K562 (cell line): ENCODE results near the gene ALX3. TPM values are rescaled to one million over a fixed set of nuclear protein-coding genes. Genes with fewer than 3 reads are reported as not detected.

Source experiments
- ATAC-seq: fragments of 200-7000 bp; cut with Tn5 transposase; 3 replicates; pipeline ENCODE4 v1.9.1; 2020; ENCODE audit warnings: moderate library complexity
- BruUV-seq: library from RNA; stranded (reverse); fragments of 400-500 nt; replicated peaks from 2 replicates; lab custom pipeline; 2021; lab: Mats Ljungman, UMichigan
- CTCF ChIA-PET: fragments of 300-600 bp; formaldehyde crosslinking; extraction: SDS; loops from one replicate; lab custom pipeline; 2021; ENCODE audit warnings: low intra/inter-chr PET ratio; lab: Yijun Ruan, JAX
- POLR2A ChIA-PET: fragments of 300-600, 350-650 bp; sonication (Branson Sonifier 250); formaldehyde crosslinking; extraction: SDS; loops from one replicate; lab custom pipeline; 2021; ENCODE audit warnings: antibody characterized with exemption, inconsistent platforms; lab: Yijun Ruan, JAX
- DNase-seq, 4 experiments: peaks; one replicate each; pipeline versions ENCODE4 v3.0.0 to v3.0.0-alpha.2; 2011 to 2018; ENCODE audit warnings: low spot score in 3 of 4, mixed read lengths in 3 of 4; ENCODE audit errors: extremely low read depth in 1 of 4
- FAIRE-seq: peaks from 2 replicates; lab custom pipeline; 2011; peaks lifted over from hg19 to GRCh38; lab: Jason Lieb, UNC
- H2AFZ ChIP-seq: 2 replicates; pipeline ENCODE4 v1.6.0; 2011; ENCODE audit warnings: low read depth, low read length, control low read depth, inconsistent platforms
- H3K27ac ChIP-seq: fragments of 200-600 bp; 3 replicates; pipeline ENCODE4 v1.8.0; 2011; ENCODE audit warnings: low read depth, mild to moderate bottlenecking, control low read depth, inconsistent platforms, low read length, moderate library complexity, mixed read lengths; ENCODE audit errors: extremely low read depth
- H3K27me3 ChIP-seq, 2 experiments: fragments of 300-600 bp in 1 of 2; 2 replicates in 1 of 2; 3 replicates in 1 of 2; pipeline versions ENCODE4 v1.6.0 to v1.8.0; 2011; ENCODE audit warnings: inconsistent platforms in 2 of 2, low read length in 2 of 2, mild to moderate bottlenecking in 1 of 2, mixed read lengths in 1 of 2, moderate library complexity in 1 of 2; ENCODE audit not compliant: control insufficient read depth in 2 of 2, insufficient read depth in 2 of 2
- H3K36me3 ChIP-seq: fragments of 300-600 bp; 3 replicates; pipeline ENCODE4 v1.8.0; 2011; ENCODE audit warnings: mild to moderate bottlenecking, low read length, inconsistent platforms; ENCODE audit not compliant: control insufficient read depth, insufficient read depth
- H3K4me1 ChIP-seq, 2 experiments: fragments of 200-600 bp in 1 of 2; replicated peaks in 1 of 2; 2 replicates in 1 of 2; 3 replicates in 1 of 2; pipeline versions ENCODE4 v1.5.1 to v1.8.0; 2011; ENCODE audit warnings: inconsistent platforms in 2 of 2, low read length in 2 of 2, mild to moderate bottlenecking in 1 of 2, mixed read lengths in 1 of 2, moderate library complexity in 1 of 2; ENCODE audit not compliant: control insufficient read depth in 2 of 2, insufficient read depth in 2 of 2
- H3K4me2 ChIP-seq: 2 replicates; pipeline ENCODE4 v1.6.1; 2011; ENCODE audit warnings: low read length, control low read depth, inconsistent platforms, mixed read lengths; ENCODE audit not compliant: insufficient read depth
- H3K4me3 ChIP-seq: fragments of 200-600 bp; sonication (generic), shearing (Covaris generic); 2 replicates; pipeline ENCODE4 v1.5.1; 2016; ENCODE audit warnings: control low read depth, inconsistent platforms
- H3K79me2 ChIP-seq: fragments of 200-600 bp; 3 replicates; pipeline ENCODE4 v1.8.0; 2011; ENCODE audit warnings: low read length, inconsistent platforms; ENCODE audit not compliant: control insufficient read depth, insufficient read depth
- H3K9ac ChIP-seq, 2 experiments: 2 replicates each; pipeline versions ENCODE4 v1.6.0 to v1.6.1; 2011; ENCODE audit warnings: low read depth in 2 of 2, low read length in 2 of 2, control low read depth in 1 of 2, inconsistent platforms in 1 of 2, mild to moderate bottlenecking in 1 of 2, mixed read lengths in 1 of 2; ENCODE audit not compliant: insufficient read depth in 1 of 2
- H3K9me1 ChIP-seq: one replicate; pipeline ENCODE4 v1.6.0; 2011; ENCODE audit warnings: inconsistent platforms, mild to moderate bottlenecking, low read length, moderate library complexity; ENCODE audit not compliant: control insufficient read depth, insufficient read depth
- H3K9me3 ChIP-seq: replicated peaks from 2 replicates; pipeline ENCODE4 v1.5.1; 2011; ENCODE audit warnings: low read depth, low read length, inconsistent platforms; ENCODE audit not compliant: control insufficient read depth, insufficient read depth
- H4K20me1 ChIP-seq: replicated peaks from 2 replicates; pipeline ENCODE4 v1.6.1; 2011; ENCODE audit warnings: low read length, inconsistent platforms, mixed read lengths; ENCODE audit not compliant: control insufficient read depth, insufficient read depth
- BCOR ChIP-seq: fragments of 450-650 bp; IDR thresholded peaks from 2 replicates; pipeline ENCODE4 v1.6.1; 2016
- CBFA2T2 ChIP-seq: fragments of 450-650 bp; conservative IDR thresholded peaks from 2 replicates; pipeline ENCODE4 v1.6.1; 2017; ENCODE audit warnings: mild to moderate bottlenecking
- GATAD2B ChIP-seq: fragments of 450-650 bp; IDR thresholded peaks from 2 replicates; pipeline ENCODE4 v1.6.1; 2017; ENCODE audit warnings: mild to moderate bottlenecking, borderline replicate concordance
- IFI16 ChIP-seq: fragments of 250-450 bp; sonication (Bioruptor Pico); IDR thresholded peaks from 2 replicates; pipeline ENCODE4 v2.1.2; 2022; ENCODE audit warnings: mild to moderate bottlenecking, inconsistent platforms
- IRF1 ChIP-seq: sonication (generic); formaldehyde crosslinking; IDR thresholded peaks from 2 replicates; pipeline ENCODE4 v1.8.0; 2022; ENCODE audit warnings: missing genetic modification reagents, mild to moderate bottlenecking, borderline replicate concordance
- JUNB ChIP-seq: fragments of 450-650 bp; formaldehyde crosslinking; conservative IDR thresholded peaks from 2 replicates; pipeline ENCODE4 v1.4.0; 2020; ENCODE audit warnings: mild to moderate bottlenecking
- KHSRP ChIP-seq: fragments of 450-650 bp; IDR thresholded peaks from 2 replicates; pipeline ENCODE4 v1.6.1; 2017
- KLF1 ChIP-seq: fragments of 450-650 bp; IDR thresholded peaks from 2 replicates; pipeline ENCODE4 v1.6.1; 2016; ENCODE audit warnings: missing genetic modification characterization, missing compliant biosample characterization
- KLF6 ChIP-seq: fragments of 250-450 bp; sonication (Bioruptor Pico); IDR thresholded peaks from 2 replicates; pipeline ENCODE4 v1.4.0; 2020; ENCODE audit warnings: mild to moderate bottlenecking, moderate library complexity, borderline replicate concordance
- RBM34 ChIP-seq: fragments of 200-400 bp; formaldehyde crosslinking; IDR thresholded peaks from 2 replicates; pipeline ENCODE4 v1.6.1; 2018; ENCODE audit warnings: low read length, borderline replicate concordance; ENCODE audit not compliant: insufficient read depth
- SNRNP70 ChIP-seq: fragments of 200-400 bp; formaldehyde crosslinking; optimal IDR thresholded peaks from 2 replicates; pipeline ENCODE3; 2017; ENCODE audit warnings: low read depth, low read length
- THAP7 ChIP-seq: fragments of 250-450 bp; sonication (Bioruptor Pico); IDR thresholded peaks from 2 replicates; pipeline ENCODE4 v1.5.0; 2021
- ZBTB1 ChIP-seq: sonication (generic); formaldehyde crosslinking; IDR thresholded peaks from 2 replicates; pipeline ENCODE4 v1.8.1; 2023; ENCODE audit warnings: missing genetic modification reagents, low read depth, mild to moderate bottlenecking, borderline replicate concordance
- ZFP91 ChIP-seq: sonication (generic); formaldehyde crosslinking; IDR thresholded peaks from 2 replicates; pipeline ENCODE4 v1.8.0; 2022; ENCODE audit warnings: mild to moderate bottlenecking, missing genetic modification reagents
- ZHX1 ChIP-seq: fragments of 150-350 bp; conservative IDR thresholded peaks from 2 replicates; pipeline ENCODE4 v1.6.1; 2014; ENCODE audit warnings: low read length
- ZKSCAN3 ChIP-seq: fragments of 250-450 bp; sonication (Bioruptor Pico); IDR thresholded peaks from 2 replicates; pipeline ENCODE4 v1.4.0; 2020
- ZNF212 ChIP-seq: fragments of 450-650 bp; formaldehyde crosslinking; IDR thresholded peaks from 2 replicates; pipeline ENCODE4 v1.4.0; 2020; ENCODE audit warnings: mild to moderate bottlenecking
- ZNF239 ChIP-seq: fragments of 250-450 bp; sonication (Bioruptor Pico); IDR thresholded peaks from 2 replicates; pipeline ENCODE4 v1.4.0; 2020; ENCODE audit warnings: mild to moderate bottlenecking
- ZNF57 ChIP-seq: fragments of 450-650 bp; formaldehyde crosslinking; IDR thresholded peaks from 2 replicates; pipeline ENCODE4 v1.4.0; 2020; ENCODE audit warnings: mild to moderate bottlenecking, moderate library complexity
- WGBS: fragments of 100-300 bp; shearing (Covaris generic); methylation state at CpG from one replicate; pipeline ENCODE4 v1.1.6; 2016; ENCODE audit warnings: low coverage, mixed read lengths; ENCODE audit not compliant: insufficient coverage; ENCODE audit errors: missing lambda C conversion rate; 5-methylcytosine and 5-hydroxymethylcytosine counted together
- in situ Hi-C: fragments of 300-500 bp; cut with MboI; formaldehyde crosslinking; loops from 4 replicates; pipeline ENCODE4 v1.15.0; 2018; ENCODE audit warnings: inconsistent platforms, mixed read lengths
- intact Hi-C: fragments of 100-400 bp; cut with micrococcal nuclease; formaldehyde crosslinking; loops from 2 replicates; pipeline ENCODE4 v1.14.2; 2022
- polyA plus RNA-seq, 8 experiments: library from polyadenylated mRNA; depleted of rRNA in 4 of 8; stranded (reverse) in 5 of 8; unstranded in 3 of 8; fragments of >200 nt; fragmentation: Nextera tagmentation in 2 of 8; fragmentation: Illumina TruSeq in 1 of 8; extraction: Ambion mirVana in 2 of 8; extraction: Trizol in 1 of 8; gene quantifications; 2 replicates each; pipeline versions ENCODE4 v1.2.1 to v1.2.3, GENCODE V29; 2011 to 2014; ENCODE audit warnings: inconsistent platforms in 1 of 8, missing spikeins in 1 of 8
- total RNA-seq, 7 experiments: library from RNA; depleted of rRNA in 6 of 7; stranded (reverse); fragments of >200 nt in 6 of 7; fragmentation: Illumina TruSeq in 2 of 7; extraction: Trizol in 2 of 7; gene quantifications; 2 replicates each; pipeline versions ENCODE4 v1.2.1 to v1.2.3, GENCODE V29; 2011 to 2021; ENCODE audit warnings: low replicate concordance in 1 of 7

The ALX3 gene
- total and polyA plus RNA-seq, 9 of the 15 experiments (the other 6 are each of a cell fraction or from before 2014, with no cell fraction given): not detected

GRCh38 chr1:110102081-110102480 lies 31.6 kb upstream of the ALX3 start:
- CTCF ChIA-PET: no interaction called here
- POLR2A ChIA-PET: interaction anchor here (1.2 to 7.7 kb wide), 3 partner anchors 11 to 52 kb away, joined by 3 to 48 read pairs (median 8); no protein-coding TSS in a partner anchor
- ATAC-seq (no peak), FAIRE-seq (no peak), DNase-seq (no peak)
- H3K4me1 ChIP-seq: peaks cover 7 to 8% of the 10 kb centered on the region in 2 experiments; a peak in 3 of 5 replicates
- WGBS: 16% methylated on average over 7 of the region's 7 CpGs
- in situ Hi-C loops (no loop called here), intact Hi-C loops (no loop called here)
- no TSS peak for BruUV-seq
- no peaks in the 10 kb centered on the region for H3K9me1 ChIP-seq
- H3K79me2 ChIP-seq: no peaks in the 10 kb centered on the region
- no peak overlapping the region for H2AFZ ChIP-seq
- no peak overlapping the region for H3K27ac ChIP-seq
- H3K4me2 ChIP-seq: no peak overlapping the region
- no peaks in the 10 kb centered on the region for H3K9me3 ChIP-seq
- H4K20me1 ChIP-seq: no peaks in the 10 kb centered on the region; the same call in none of the 2 replicates
- H3K36me3 ChIP-seq: no peaks in the 10 kb centered on the region
- peaks cover 9 to 48% of the 10 kb centered on the region in 2 experiments for H3K27me3 ChIP-seq
- no peak overlapping the region for H3K9ac ChIP-seq
- no peak overlapping the region for H3K4me3 ChIP-seq
- no peak for TF ChIP-seq ZFP91
- TF ChIP-seq ZNF212: no peak
- TF ChIP-seq KLF1 (tag): no peak
- no peak for TF ChIP-seq KLF6 (CRISPR knock-in tag)
- no peak for TF ChIP-seq ZNF239 (CRISPR knock-in tag)
- TF ChIP-seq THAP7 (CRISPR knock-in tag): no peak
- no peak for TF ChIP-seq ZBTB1 (CRISPR knock-in tag)
- TF ChIP-seq IRF1: no peak
- no peak for TF ChIP-seq ZNF57 (CRISPR knock-in tag)
- no peak for TF ChIP-seq KHSRP
- TF ChIP-seq BCOR: no peak
- TF ChIP-seq JUNB (CRISPR knock-in tag): no peak
- no peak for TF ChIP-seq GATAD2B
- TF ChIP-seq CBFA2T2: no peak
- TF ChIP-seq ZKSCAN3 (CRISPR knock-in tag): no peak
- TF ChIP-seq IFI16 (CRISPR knock-in tag): no peak
- no peak for TF ChIP-seq RBM34
- TF ChIP-seq SNRNP70: no peak
- no peak for TF ChIP-seq ZHX1
